ENCODE data around the gene ARSK. TPM values are rescaled to one million over a fixed set of nuclear protein-coding genes. Genes with fewer than 3 reads are reported as not detected.

The ARSK gene
- total RNA-seq, 6 experiments from 2014 or later, result 2.1 to 4.9 (median 4.0) TPM

GRCh38 chr5:95599252-95599651 lies 44.4 kb downstream of the ARSK start:
- intact Hi-C loops (cut with DNase I), result no loop called here
- 100% methylated on average over 1 of the region's 1 CpG for WGBS (ENCODE audit: insufficient coverage, low coverage, low lambda C conversion rate, missing lambda C conversion rate)
- Histone ChIP-seq H3K9me3 (no peaks in the 10 kb centered on the region), H3K27me3 (no peaks in the 10 kb centered on the region), H3K4me1 (no peaks in the 10 kb centered on the region), H3K36me3 (no peaks in the 10 kb centered on the region), H3K27ac (no peak overlapping the region), H3K4me3 (no peak overlapping the region)
- no peak for TF ChIP-seq POLR2A (IDR thresholded peaks at IDR 0.05)
- TF ChIP-seq CTCF (IDR thresholded peaks at IDR 0.05), result no peak
- no peak for ATAC-seq
- DNase-seq, result no peak

- Histone ChIP-seq H3K27ac (no peak overlapping the region), H3K27me3 (no peaks in the 10 kb centered on the region), H3K36me3 (no peaks in the 10 kb centered on the region), H3K9me3 (no peaks in the 10 kb centered on the region), H3K4me1 (no peaks in the 10 kb centered on the region), H3K4me3 (no peak overlapping the region)
- no peak for TF ChIP-seq POLR2A (IDR thresholded peaks at IDR 0.05)
- TF ChIP-seq CTCF (IDR thresholded peaks at IDR 0.05), result no peak
- 82% methylated on average over 1 of the region's 1 CpG for WGBS (ENCODE audit: insufficient coverage, low coverage, low lambda C conversion rate, missing lambda C conversion rate)
- no peak for DNase-seq
- ATAC-seq, result no peak
- intact Hi-C loops (cut with DNase I), result no loop called here
Measured at GRCh38 chr5:95600557-95600956, 45.7 kb downstream of the ARSK start.

- intact Hi-C loops (cut with DNase I), result no loop called here
- WGBS (ENCODE audit: insufficient coverage, low coverage, low lambda C conversion rate, missing lambda C conversion rate), result 97% methylated on average over 5 of the region's 5 CpGs
- ATAC-seq (no peak), DNase-seq (no peak)
- no peak overlapping the region for H3K4me3 ChIP-seq
- no peaks in the 10 kb centered on the region for H3K36me3 ChIP-seq
- no peak overlapping the region for H3K27ac ChIP-seq
- no peaks in the 10 kb centered on the region for H3K27me3 ChIP-seq
- peaks cover 0 to 2% (median 0%) of the 10 kb centered on the region in 4 donors for H3K4me1 ChIP-seq
- TF ChIP-seq CTCF (IDR thresholded peaks at IDR 0.05) (no peak), POLR2A (IDR thresholded peaks at IDR 0.05) (no peak)
- H3K9me3 ChIP-seq, result no peaks in the 10 kb centered on the region
Measured at GRCh38 chr5:95605786-95606185, 50.9 kb downstream of the ARSK start.

- Histone ChIP-seq H3K4me1 (peaks cover 0 to 2% (median 0%) of the 10 kb centered on the region in 4 donors), H3K27ac (no peak overlapping the region), H3K4me3 (no peak overlapping the region), H3K36me3 (no peaks in the 10 kb centered on the region), H3K9me3 (no peaks in the 10 kb centered on the region), H3K27me3 (no peaks in the 10 kb centered on the region)
- intact Hi-C loops (cut with DNase I), result no loop called here
- DNase-seq (no peak), ATAC-seq (no peak)
- WGBS (ENCODE audit: insufficient coverage, low coverage, low lambda C conversion rate, missing lambda C conversion rate), result 76% methylated on average over 1 of the region's 1 CpG
- TF ChIP-seq CTCF (IDR thresholded peaks at IDR 0.05) (no peak), POLR2A (IDR thresholded peaks at IDR 0.05) (no peak)
Measured at GRCh38 chr5:95606419-95606818, 51.5 kb downstream of the ARSK start.

GRCh38 chr5:95609711-95610110 lies 54.8 kb downstream of the ARSK start:
- Histone ChIP-seq H3K4me1 (peaks cover 0 to 2% (median 0%) of the 10 kb centered on the region in 4 donors), H3K27ac (no peak overlapping the region), H3K9me3 (no peaks in the 10 kb centered on the region), H3K36me3 (no peaks in the 10 kb centered on the region), H3K27me3 (no peaks in the 10 kb centered on the region), H3K4me3 (no peak overlapping the region)
- WGBS (ENCODE audit: insufficient coverage, low coverage, low lambda C conversion rate, missing lambda C conversion rate), result 30% methylated on average over 3 of the region's 3 CpGs
- TF ChIP-seq CTCF (IDR thresholded peaks at IDR 0.05) (no peak), POLR2A (IDR thresholded peaks at IDR 0.05) (no peak)
- intact Hi-C loops (cut with DNase I), result no loop called here
- ATAC-seq (peak; percentile 33 to 75 (median 60)), DNase-seq (no peak)

All from right lobe of liver (tissue), 6 donors.